ENCODE measurements around the gene PROCA1. TPM values are rescaled to one million over a fixed set of nuclear protein-coding genes. Genes with fewer than 3 reads are reported as not detected.
"Not testable (repeated sequence)": the region's sequence is repeated elsewhere in the genome, so short reads cannot be mapped to it uniquely, and the experiment has no call there.

Gene PROCA1
- total RNA-seq, 1 experiment from 2014 or later = 1.1 TPM

DNA sequence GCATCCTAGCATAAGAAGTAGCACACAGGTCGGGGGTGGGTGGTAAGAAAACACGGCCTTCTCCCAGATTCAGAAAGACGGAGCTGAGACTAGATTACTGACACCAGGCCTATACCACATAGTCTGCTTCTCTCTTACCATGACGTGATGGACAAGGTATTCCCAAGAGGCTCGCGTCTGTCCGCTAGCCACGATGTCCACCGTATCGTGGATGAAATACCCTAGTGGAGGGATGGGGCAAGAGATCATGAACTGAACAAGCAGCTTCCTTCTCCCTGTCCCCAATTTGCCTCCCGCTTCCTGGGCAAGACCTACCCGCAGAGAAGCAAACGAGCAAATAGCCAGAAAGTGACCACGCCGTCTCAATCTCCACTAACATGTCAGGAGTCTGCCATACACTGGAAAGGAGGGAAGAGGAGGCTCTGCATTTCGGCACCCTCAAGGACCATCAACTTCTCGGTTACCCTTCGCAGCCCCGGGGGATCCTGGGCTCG lies 13.5 kb upstream of the PROCA1 start:
- Mint-ChIP-seq H3K36me3 (ENCODE audit: insufficient read depth, unreplicated experiment) (peaks cover 70% of the 10 kb centered on the region), H3K9me3 (ENCODE audit: unreplicated experiment) (no peaks in the 10 kb centered on the region), H3K4me3 (ENCODE audit: unreplicated experiment) (peak overlapping the region; percentile 91), H3K27me3 (ENCODE audit: insufficient read depth, unreplicated experiment) (no peaks in the 10 kb centered on the region), H3K27ac (ENCODE audit: low read depth, unreplicated experiment) (peak overlapping the region; percentile 87), H3K4me1 (ENCODE audit: insufficient read depth, unreplicated experiment) (peaks cover 27% of the 10 kb centered on the region)
- ChIA-PET CTCF (interaction anchor here (0.6 to 9.2 kb wide), 5 partner anchors 13 to 392 kb away, joined by 3 to 365 read pairs (median 4); partner anchors contain the start of genes PROCA1 and TRAF4), POLR2A (interaction anchor here (0.7 to 18.0 kb wide), 25 partner anchors 10 to 867 kb away, joined by 3 to 1135 read pairs (median 5); partner anchors contain the start of genes BLTP2, DHRS13, FAM222B and FLOT2)
- intact Hi-C loops (cut with micrococcal nuclease) = no loop called here
- TF ChIP-seq, protein P1, sequence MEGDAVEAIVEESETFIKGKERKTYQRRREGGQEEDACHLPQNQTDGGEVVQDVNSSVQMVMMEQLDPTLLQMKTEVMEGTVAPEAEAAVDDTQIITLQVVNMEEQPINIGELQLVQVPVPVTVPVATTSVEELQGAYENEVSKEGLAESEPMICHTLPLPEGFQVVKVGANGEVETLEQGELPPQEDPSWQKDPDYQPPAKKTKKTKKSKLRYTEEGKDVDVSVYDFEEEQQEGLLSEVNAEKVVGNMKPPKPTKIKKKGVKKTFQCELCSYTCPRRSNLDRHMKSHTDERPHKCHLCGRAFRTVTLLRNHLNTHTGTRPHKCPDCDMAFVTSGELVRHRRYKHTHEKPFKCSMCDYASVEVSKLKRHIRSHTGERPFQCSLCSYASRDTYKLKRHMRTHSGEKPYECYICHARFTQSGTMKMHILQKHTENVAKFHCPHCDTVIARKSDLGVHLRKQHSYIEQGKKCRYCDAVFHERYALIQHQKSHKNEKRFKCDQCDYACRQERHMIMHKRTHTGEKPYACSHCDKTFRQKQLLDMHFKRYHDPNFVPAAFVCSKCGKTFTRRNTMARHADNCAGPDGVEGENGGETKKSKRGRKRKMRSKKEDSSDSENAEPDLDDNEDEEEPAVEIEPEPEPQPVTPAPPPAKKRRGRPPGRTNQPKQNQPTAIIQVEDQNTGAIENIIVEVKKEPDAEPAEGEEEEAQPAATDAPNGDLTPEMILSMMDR (IDR thresholded peaks at IDR 0.05; ENCODE audit: unreplicated experiment) = no peak
- peak; percentile 71 for DNase-seq (ENCODE audit: unreplicated experiment)
- BruUV-seq (replicated peaks) = TSS peak; percentile 35

DNA sequence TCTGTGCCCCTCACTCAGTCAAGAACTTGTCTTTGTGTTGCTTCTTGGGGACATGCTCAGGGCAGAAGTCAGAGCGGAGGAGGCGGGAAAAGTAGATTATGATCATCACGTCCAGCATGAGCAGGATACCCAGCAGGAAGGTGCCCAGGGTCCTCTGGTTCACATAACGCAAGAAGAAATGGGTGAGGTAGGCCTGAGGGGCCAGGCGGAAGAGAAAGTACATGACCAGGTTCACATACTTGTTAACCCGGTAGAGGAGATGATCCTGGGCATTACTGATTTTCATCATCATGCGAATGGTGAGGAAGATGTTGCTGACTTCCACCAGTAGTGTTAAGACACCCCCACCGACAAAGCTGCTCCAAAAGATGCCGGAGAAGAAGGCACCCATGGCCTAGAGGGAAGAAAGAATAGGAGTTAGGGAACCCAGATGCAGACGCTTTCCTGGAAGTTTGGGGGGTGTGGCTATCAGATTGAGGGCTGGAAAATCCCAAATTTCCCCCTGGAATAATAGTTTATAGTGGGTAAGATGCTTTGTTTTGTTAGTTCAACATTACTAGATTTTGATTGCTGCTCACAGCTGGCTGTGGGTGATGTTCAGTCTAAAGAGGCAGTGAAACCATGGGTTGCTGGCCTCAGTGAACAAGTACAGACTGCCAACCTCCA lies 12.9 kb upstream of the PROCA1 start:
- POLR2A ChIA-PET = interaction anchor here (0.6 to 18.0 kb wide), 22 partner anchors 9 to 226 kb away, joined by 3 to 1135 read pairs (median 5); partner anchors contain the start of genes BLTP2, DHRS13, FAM222B and FLOT2
- DNase-seq (ENCODE audit: unreplicated experiment) = no peak
- intact Hi-C loops (cut with micrococcal nuclease) = no loop called here
- H3K4me3 Mint-ChIP-seq (ENCODE audit: unreplicated experiment) = peak overlapping the region; percentile 91
- H3K4me1 Mint-ChIP-seq (ENCODE audit: insufficient read depth, unreplicated experiment) = peaks cover 24% of the 10 kb centered on the region
- no peaks in the 10 kb centered on the region for H3K27me3 Mint-ChIP-seq (ENCODE audit: insufficient read depth, unreplicated experiment)
- H3K36me3 Mint-ChIP-seq (ENCODE audit: insufficient read depth, unreplicated experiment) = peaks cover 75% of the 10 kb centered on the region
- H3K27ac Mint-ChIP-seq (ENCODE audit: low read depth, unreplicated experiment) = peak overlapping the region; percentile 87
- no peaks in the 10 kb centered on the region for H3K9me3 Mint-ChIP-seq (ENCODE audit: unreplicated experiment)
- BruUV-seq (replicated peaks) = no TSS peak
- TF ChIP-seq, protein P1 (IDR thresholded peaks at IDR 0.05; ENCODE audit: unreplicated experiment) = no peak
- CTCF ChIA-PET = interaction anchor here (0.7 to 9.2 kb wide), 3 partner anchors 13 to 224 kb away, joined by 4 to 365 read pairs (median 4); partner anchors contain the start of genes PROCA1 and TRAF4

DNA sequence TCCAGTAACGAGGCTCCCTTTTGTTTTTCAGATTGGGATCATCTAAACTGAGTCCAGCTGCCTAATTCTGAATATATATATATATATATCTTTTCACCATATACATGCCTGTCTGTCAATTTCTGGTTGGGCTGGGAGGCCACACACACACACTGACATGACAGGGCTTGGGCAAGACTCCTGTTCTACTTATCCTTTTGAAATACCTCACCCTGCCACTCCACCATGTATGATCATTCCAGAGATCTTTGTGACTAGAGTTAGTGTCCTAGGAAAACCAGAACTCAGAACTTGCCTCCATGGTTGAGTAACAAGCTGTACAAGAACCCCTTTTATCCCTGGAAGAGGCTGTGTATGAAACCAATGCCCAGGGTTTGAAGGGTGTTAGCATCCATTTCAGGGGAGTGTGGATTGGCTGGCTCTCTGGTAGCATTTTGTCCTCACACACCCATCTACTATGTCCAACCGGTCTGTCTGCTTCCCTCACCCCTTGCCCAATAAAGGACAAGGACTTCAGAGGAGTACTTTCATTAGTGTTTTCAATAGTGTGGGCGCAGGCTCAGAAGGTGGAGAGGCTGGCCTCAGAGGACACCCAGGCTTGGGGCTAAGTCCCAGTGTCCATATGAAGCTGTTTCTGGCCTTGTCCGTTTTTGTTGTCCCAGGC lies 12.3 kb upstream of the PROCA1 start:
- peaks cover 26% of the 10 kb centered on the region for H3K4me1 Mint-ChIP-seq (ENCODE audit: insufficient read depth, unreplicated experiment)

DNA sequence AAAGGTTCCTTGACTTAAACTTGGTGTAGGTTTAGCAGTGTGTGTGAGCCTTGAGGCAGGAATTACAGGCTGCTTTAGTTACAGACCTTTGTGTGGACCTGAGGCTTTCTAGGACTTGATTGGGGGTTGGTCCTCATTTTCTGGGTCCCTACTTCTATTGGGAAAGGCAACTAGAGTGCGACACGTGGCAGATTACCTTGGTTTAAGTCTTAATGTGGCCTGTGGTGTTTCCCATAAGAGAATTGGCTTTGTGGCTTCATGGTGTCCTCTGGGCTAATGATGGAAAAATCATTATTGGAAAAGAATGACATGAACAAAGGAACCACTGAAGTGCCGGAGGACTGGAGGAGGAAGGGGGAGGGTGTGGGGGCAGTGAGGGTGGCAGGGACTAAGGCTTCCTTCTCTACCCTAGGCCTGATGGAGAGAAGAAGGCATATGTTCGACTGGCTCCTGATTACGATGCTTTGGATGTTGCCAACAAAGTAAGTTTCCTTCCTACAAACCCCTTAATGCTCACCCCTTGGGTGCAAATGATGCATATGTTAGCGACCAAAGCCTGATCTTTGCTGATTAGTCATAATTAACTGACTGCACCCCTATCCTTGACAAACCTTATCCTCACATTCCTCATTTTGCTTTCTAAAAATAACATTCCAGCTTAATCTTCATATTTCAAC lies 11.6 kb upstream of the PROCA1 start:
- intact Hi-C loops (cut with micrococcal nuclease) = no loop called here
- POLR2A ChIA-PET = interaction anchor here (0.7 to 18.0 kb wide), 8 partner anchors 24 to 227 kb away, joined by 3 to 1135 read pairs (median 14); partner anchors contain the start of genes BLTP2, DHRS13, PHF12 and SDF2

More for the DNA sequence above, 12.3 kb upstream of the PROCA1 start:
- BruUV-seq (replicated peaks); DNase-seq (ENCODE audit: unreplicated experiment); H3K9me3 Mint-ChIP-seq (ENCODE audit: unreplicated experiment); H3K27me3 Mint-ChIP-seq (ENCODE audit: insufficient read depth, unreplicated experiment); intact Hi-C loops (cut with micrococcal nuclease): not testable (repeated sequence)
- ChIA-PET CTCF (interaction anchor here (0.6 to 9.2 kb wide), 2 partner anchors 24 to 157 kb away, joined by 3 to 365 read pairs; partner anchors contain the start of gene TRAF4), POLR2A (interaction anchor here (0.6 to 18.0 kb wide), 12 partner anchors 13 to 227 kb away, joined by 3 to 1135 read pairs (median 9); partner anchors contain the start of genes BLTP2, DHRS13, FLOT2 and PHF12)
- Mint-ChIP-seq H3K36me3 (ENCODE audit: insufficient read depth, unreplicated experiment) (peaks cover 77% of the 10 kb centered on the region), H3K4me3 (ENCODE audit: unreplicated experiment) (peak overlapping the region; percentile 91), H3K27ac (ENCODE audit: low read depth, unreplicated experiment) (peak overlapping the region; percentile 87)

More for the DNA sequence above, 11.6 kb upstream of the PROCA1 start:
- Mint-ChIP-seq H3K4me3 (ENCODE audit: unreplicated experiment) (peak overlapping the region; percentile 91), H3K4me1 (ENCODE audit: insufficient read depth, unreplicated experiment) (peaks cover 31% of the 10 kb centered on the region), H3K27ac (ENCODE audit: low read depth, unreplicated experiment) (no peak overlapping the region), H3K36me3 (ENCODE audit: insufficient read depth, unreplicated experiment) (peaks cover 81% of the 10 kb centered on the region), H3K9me3 (ENCODE audit: unreplicated experiment) (no peaks in the 10 kb centered on the region), H3K27me3 (ENCODE audit: insufficient read depth, unreplicated experiment) (no peaks in the 10 kb centered on the region)
- DNase-seq (ENCODE audit: unreplicated experiment) = no peak
- no TSS peak for BruUV-seq (replicated peaks)
- TF ChIP-seq, protein P1 (IDR thresholded peaks at IDR 0.05; ENCODE audit: unreplicated experiment) = no peak
- CTCF ChIA-PET = interaction anchor here (0.6 to 9.2 kb wide), 2 partner anchors 24 to 156 kb away, joined by 3 to 365 read pairs; partner anchors contain the start of gene TRAF4

All from MCF 10A (cell line).